GM19099 (cell line): ENCODE measurements around the gene MAGEA8.

Source experiments
- POLR2A ChIP-seq: IDR thresholded peaks from 3 replicates; pipeline ENCODE4 v1.6.1; 2011; ENCODE audit warnings: low read depth; ENCODE audit not compliant: insufficient read length; ENCODE audit errors: extremely low read depth

The MAGEA8 gene

GRCh38 chrX:149881081-149881711 is at the start of gene MAGEA8:
TSS of gene MAGEA8 (plus strand) at chrX:149881183. CDS start at chrX:149884273, 3,090 bp downstream.
- no peak for TF ChIP-seq POLR2A

GRCh38 chrX:149831473-149831872 is 49.5 kb upstream of the MAGEA8 start:
- no peak for TF ChIP-seq POLR2A

- TF ChIP-seq POLR2A: no peak
Observed at GRCh38 chrX:149837167-149837566, 43.8 kb upstream of the MAGEA8 start.

- no peak for TF ChIP-seq POLR2A
Observed at GRCh38 chrX:149837639-149838038, 43.3 kb upstream of the MAGEA8 start.

GRCh38 chrX:149841929-149842328 is 39.1 kb upstream of the MAGEA8 start:
- no peak for TF ChIP-seq POLR2A

GRCh38 chrX:149845385-149845784 is 35.6 kb upstream of the MAGEA8 start:
- no peak for TF ChIP-seq POLR2A

GRCh38 chrX:149846789-149847188 is 34.2 kb upstream of the MAGEA8 start:
- TF ChIP-seq POLR2A: no peak

- TF ChIP-seq POLR2A: no peak
Observed at GRCh38 chrX:149848855-149849254, 32.1 kb upstream of the MAGEA8 start.

- TF ChIP-seq POLR2A: no peak
Observed at GRCh38 chrX:149849787-149850186, 31.2 kb upstream of the MAGEA8 start.

GRCh38 chrX:149851864-149852263 is 29.1 kb upstream of the MAGEA8 start:
- TF ChIP-seq POLR2A: no peak

- no peak for TF ChIP-seq POLR2A
Observed at GRCh38 chrX:149853925-149854324, 27.1 kb upstream of the MAGEA8 start.

GRCh38 chrX:149858592-149858991 is 22.4 kb upstream of the MAGEA8 start:
- no peak for TF ChIP-seq POLR2A

GRCh38 chrX:149860445-149860844 is 20.5 kb upstream of the MAGEA8 start:
- no peak for TF ChIP-seq POLR2A

- no peak for TF ChIP-seq POLR2A
Observed at GRCh38 chrX:149865390-149865789, 15.6 kb upstream of the MAGEA8 start.

- no peak for TF ChIP-seq POLR2A
Observed at GRCh38 chrX:149867488-149867887, 13.5 kb upstream of the MAGEA8 start.

GRCh38 chrX:149870840-149871239 is 10.1 kb upstream of the MAGEA8 start:
- TF ChIP-seq POLR2A: no peak

GRCh38 chrX:149871433-149871832 is 9.6 kb upstream of the MAGEA8 start:
- no peak for TF ChIP-seq POLR2A
